ENCODE data around the gene NKIRAS2. TPM values are rescaled to one million over a fixed set of nuclear protein-coding genes. Genes with fewer than 3 reads are reported as not detected.
A peak's percentile ranks its signal among the peaks of the same experiment; 100 is the strongest.

NKIRAS2 gene
- total and polyA plus RNA-seq, 2 of the 13 experiments (the other 11 are each of a cell fraction or from before 2014, with no cell fraction given) = 27.9 to 42.0 TPM

DNA sequence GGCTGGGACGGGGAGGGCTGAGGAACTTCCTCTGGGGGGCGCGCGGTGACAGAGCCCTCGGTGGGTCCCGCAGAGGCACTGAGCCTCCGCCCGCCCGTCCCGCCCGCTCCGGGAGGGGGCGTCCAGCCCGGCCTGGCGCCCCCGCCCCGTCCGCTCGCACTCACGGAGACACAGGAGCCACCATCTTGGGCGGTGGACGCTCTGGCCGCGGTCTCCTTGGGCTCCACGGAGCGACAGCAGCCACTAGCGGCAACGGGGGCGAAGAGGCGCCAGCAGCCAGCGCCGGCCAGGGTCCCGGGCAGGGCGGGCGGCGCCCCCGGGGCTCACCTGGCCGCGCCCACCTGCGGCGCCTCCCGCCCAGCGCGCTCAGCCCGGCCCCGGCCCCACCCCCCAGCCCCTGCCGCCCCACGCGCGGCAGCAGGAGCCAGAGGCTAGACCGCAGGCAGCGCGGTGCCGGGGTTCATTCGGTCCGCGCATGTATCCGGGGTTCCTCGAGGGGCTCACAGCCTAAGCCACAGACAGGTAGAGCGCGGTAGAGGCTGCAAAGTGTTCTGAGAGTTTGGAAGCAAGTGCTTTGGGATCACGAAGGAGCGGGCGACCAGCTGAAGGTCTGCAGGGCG lies 30.6 kb downstream of the NKIRAS2 start, which contains the start of gene C17orf113 (continued):
- TF ChIP-seq, protein P1, sequence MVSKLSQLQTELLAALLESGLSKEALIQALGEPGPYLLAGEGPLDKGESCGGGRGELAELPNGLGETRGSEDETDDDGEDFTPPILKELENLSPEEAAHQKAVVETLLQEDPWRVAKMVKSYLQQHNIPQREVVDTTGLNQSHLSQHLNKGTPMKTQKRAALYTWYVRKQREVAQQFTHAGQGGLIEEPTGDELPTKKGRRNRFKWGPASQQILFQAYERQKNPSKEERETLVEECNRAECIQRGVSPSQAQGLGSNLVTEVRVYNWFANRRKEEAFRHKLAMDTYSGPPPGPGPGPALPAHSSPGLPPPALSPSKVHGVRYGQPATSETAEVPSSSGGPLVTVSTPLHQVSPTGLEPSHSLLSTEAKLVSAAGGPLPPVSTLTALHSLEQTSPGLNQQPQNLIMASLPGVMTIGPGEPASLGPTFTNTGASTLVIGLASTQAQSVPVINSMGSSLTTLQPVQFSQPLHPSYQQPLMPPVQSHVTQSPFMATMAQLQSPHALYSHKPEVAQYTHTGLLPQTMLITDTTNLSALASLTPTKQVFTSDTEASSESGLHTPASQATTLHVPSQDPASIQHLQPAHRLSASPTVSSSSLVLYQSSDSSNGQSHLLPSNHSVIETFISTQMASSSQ (IDR thresholded peaks at IDR 0.05; ENCODE audit: low read depth) = no peak
- TF ChIP-seq, protein P1 (CRISPR knock-in tag; IDR thresholded peaks at IDR 0.05; ENCODE audit: borderline replicate concordance) = 0 out of 2 replicates have a peak, but pooled peaks have one; percentile 36
- no peak for TF ChIP-seq TAF15 (IDR thresholded peaks at IDR 0.05; ENCODE audit: low read depth, low read length, poor library complexity, severe bottlenecking)
- TF ChIP-seq ZNF761 (CRISPR knock-in tag; conservative IDR thresholded peaks at IDR 0.05) = 0 out of 2 replicates have a peak, but pooled peaks have one; percentile 61
- TF ChIP-seq RBAK (CRISPR knock-in tag; IDR thresholded peaks at IDR 0.05) = no peak
- peak; percentile 74 for TF ChIP-seq RAD21 (CRISPR knock-in tag; IDR thresholded peaks at IDR 0.05)
- peak; percentile 75 for TF ChIP-seq RBFOX2 (IDR thresholded peaks at IDR 0.05; ENCODE audit: low read depth, low read length)
- TF ChIP-seq ZNF777 (CRISPR knock-in tag; IDR thresholded peaks at IDR 0.05) = peak; percentile 95
- TF ChIP-seq DMAP1 (CRISPR knock-in tag; IDR thresholded peaks at IDR 0.05) = peak; percentile 50; the same call in 1 of the 2 replicates
- TF ChIP-seq, protein P2, sequence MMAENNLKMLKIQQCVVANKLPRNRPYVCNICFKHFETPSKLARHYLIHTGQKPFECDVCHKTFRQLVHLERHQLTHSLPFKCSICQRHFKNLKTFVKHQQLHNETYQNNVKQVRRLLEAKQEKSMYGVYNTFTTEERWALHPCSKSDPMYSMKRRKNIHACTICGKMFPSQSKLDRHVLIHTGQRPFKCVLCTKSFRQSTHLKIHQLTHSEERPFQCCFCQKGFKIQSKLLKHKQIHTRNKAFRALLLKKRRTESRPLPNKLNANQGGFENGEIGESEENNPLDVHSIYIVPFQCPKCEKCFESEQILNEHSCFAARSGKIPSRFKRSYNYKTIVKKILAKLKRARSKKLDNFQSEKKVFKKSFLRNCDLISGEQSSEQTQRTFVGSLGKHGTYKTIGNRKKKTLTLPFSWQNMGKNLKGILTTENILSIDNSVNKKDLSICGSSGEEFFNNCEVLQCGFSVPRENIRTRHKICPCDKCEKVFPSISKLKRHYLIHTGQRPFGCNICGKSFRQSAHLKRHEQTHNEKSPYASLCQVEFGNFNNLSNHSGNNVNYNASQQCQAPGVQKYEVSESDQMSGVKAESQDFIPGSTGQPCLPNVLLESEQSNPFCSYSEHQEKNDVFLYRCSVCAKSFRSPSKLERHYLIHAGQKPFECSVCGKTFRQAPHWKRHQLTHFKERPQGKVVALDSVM (CRISPR knock-in tag; IDR thresholded peaks at IDR 0.05) = peak; percentile 58; the same call in 1 of the 2 replicates
- TF ChIP-seq, protein P3, sequence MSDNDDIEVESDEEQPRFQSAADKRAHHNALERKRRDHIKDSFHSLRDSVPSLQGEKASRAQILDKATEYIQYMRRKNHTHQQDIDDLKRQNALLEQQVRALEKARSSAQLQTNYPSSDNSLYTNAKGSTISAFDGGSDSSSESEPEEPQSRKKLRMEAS (IDR thresholded peaks at IDR 0.05) = peak; percentile 64
- TF ChIP-seq NFKBIZ (CRISPR knock-in tag; IDR thresholded peaks at IDR 0.05) = 0 out of 2 replicates have a peak, but pooled peaks have one; percentile 11
- peak; percentile 67 for TF ChIP-seq KDM2A (CRISPR knock-in tag; IDR thresholded peaks at IDR 0.05; ENCODE audit: borderline replicate concordance, low read depth)
- TF ChIP-seq, protein P4, sequence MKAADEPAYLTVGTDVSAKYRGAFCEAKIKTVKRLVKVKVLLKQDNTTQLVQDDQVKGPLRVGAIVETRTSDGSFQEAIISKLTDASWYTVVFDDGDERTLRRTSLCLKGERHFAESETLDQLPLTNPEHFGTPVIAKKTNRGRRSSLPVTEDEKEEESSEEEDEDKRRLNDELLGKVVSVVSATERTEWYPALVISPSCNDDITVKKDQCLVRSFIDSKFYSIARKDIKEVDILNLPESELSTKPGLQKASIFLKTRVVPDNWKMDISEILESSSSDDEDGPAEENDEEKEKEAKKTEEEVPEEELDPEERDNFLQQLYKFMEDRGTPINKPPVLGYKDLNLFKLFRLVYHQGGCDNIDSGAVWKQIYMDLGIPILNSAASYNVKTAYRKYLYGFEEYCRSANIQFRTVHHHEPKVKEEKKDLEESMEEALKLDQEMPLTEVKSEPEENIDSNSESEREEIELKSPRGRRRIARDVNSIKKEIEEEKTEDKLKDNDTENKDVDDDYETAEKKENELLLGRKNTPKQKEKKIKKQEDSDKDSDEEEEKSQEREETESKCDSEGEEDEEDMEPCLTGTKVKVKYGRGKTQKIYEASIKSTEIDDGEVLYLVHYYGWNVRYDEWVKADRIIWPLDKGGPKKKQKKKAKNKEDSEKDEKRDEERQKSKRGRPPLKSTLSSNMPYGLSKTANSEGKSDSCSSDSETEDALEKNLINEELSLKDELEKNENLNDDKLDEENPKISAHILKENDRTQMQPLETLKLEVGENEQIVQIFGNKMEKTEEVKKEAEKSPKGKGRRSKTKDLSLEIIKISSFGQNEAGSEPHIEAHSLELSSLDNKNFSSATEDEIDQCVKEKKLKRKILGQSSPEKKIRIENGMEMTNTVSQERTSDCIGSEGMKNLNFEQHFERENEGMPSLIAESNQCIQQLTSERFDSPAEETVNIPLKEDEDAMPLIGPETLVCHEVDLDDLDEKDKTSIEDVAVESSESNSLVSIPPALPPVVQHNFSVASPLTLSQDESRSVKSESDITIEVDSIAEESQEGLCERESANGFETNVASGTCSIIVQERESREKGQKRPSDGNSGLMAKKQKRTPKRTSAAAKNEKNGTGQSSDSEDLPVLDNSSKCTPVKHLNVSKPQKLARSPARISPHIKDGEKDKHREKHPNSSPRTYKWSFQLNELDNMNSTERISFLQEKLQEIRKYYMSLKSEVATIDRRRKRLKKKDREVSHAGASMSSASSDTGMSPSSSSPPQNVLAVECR (CRISPR knock-in tag; IDR thresholded peaks at IDR 0.05; ENCODE audit: borderline replicate concordance) = peak; percentile 55; the same call in 1 of the 2 replicates
- no peak for TF ChIP-seq ZBTB20 (CRISPR knock-in tag; IDR thresholded peaks at IDR 0.05; ENCODE audit: borderline replicate concordance, low read depth)
- TF ChIP-seq, protein P5, sequence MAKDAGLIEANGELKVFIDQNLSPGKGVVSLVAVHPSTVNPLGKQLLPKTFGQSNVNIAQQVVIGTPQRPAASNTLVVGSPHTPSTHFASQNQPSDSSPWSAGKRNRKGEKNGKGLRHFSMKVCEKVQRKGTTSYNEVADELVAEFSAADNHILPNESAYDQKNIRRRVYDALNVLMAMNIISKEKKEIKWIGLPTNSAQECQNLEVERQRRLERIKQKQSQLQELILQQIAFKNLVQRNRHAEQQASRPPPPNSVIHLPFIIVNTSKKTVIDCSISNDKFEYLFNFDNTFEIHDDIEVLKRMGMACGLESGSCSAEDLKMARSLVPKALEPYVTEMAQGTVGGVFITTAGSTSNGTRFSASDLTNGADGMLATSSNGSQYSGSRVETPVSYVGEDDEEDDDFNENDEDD (CRISPR knock-in tag; IDR thresholded peaks at IDR 0.05; ENCODE audit: borderline replicate concordance) = peak; percentile 34; the same call in 1 of the 2 replicates
- TF ChIP-seq MXD4 (CRISPR knock-in tag; IDR thresholded peaks at IDR 0.05) = peak; percentile 64

All from HepG2 (cell line).